HG03575 (cell line): ENCODE data around the gene FBXW2.
"Not testable (repeated sequence)": the region's sequence is repeated elsewhere in the genome, so short reads cannot be mapped to it uniquely, and the experiment has no call there.

Source experiments
- ATAC-seq: cut with Tn5 transposase; IDR thresholded peaks from one replicate; pipeline ENCODE4 v1.9.1; 2021; ENCODE audit not compliant: unreplicated experiment, insufficient number of reproducible peaks, low FRiP score; ENCODE audit errors: extremely low read depth

FBXW2 gene, protein sequence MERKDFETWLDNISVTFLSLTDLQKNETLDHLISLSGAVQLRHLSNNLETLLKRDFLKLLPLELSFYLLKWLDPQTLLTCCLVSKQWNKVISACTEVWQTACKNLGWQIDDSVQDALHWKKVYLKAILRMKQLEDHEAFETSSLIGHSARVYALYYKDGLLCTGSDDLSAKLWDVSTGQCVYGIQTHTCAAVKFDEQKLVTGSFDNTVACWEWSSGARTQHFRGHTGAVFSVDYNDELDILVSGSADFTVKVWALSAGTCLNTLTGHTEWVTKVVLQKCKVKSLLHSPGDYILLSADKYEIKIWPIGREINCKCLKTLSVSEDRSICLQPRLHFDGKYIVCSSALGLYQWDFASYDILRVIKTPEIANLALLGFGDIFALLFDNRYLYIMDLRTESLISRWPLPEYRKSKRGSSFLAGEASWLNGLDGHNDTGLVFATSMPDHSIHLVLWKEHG

DNA sequence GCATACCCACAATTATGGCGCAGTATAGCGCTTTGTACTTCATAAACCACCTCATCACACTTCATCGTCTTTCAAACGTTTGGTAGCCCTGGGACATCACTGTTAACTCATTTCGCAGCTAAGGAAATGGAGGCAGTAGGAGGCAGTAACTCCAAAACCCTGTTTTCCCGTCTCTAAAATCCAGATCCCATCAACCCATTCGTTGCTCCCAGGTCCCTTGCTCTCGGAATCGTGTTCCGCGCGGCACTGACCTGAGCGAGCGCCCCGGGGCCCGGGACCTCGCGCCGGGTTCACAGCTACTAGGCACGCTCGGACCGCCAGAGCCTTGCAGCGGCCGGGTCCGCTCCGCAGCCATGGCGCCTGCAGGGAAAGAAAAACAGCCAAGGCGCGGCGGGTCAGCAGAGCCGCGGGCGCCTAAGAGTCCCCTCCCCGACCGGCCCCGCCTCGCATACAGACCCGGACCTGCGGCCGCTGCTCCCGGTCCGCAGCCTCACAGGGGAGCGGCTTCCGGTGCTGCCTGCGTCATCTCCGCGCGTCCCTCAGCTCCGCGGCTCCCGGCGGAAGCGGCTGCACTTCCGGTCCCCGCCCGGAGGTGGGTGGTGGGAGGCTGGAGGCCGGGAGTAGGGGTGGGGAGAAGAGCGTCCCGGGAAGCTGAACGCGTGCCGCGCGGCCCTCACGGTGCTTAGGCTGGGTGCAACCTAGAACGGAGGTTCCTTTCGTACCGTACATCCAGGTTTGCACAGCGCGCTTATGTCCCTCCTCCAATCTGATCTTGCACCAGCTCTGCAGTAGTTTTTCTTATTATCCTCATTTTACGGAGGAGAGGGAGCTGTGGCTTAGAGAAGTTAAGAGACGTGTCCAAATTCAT is at the start of gene FBXW2:
FBXW2 (minus strand) TSS at position 519 of the 868 bp plus-strand sequence. CDS start 5,158 bp downstream, outside the sequence.
- no peak for ATAC-seq

- ATAC-seq: no peak
These were observed 48.9 kb upstream of the FBXW2 start for GRCh38 chr9:120841930-120842684.

DNA sequence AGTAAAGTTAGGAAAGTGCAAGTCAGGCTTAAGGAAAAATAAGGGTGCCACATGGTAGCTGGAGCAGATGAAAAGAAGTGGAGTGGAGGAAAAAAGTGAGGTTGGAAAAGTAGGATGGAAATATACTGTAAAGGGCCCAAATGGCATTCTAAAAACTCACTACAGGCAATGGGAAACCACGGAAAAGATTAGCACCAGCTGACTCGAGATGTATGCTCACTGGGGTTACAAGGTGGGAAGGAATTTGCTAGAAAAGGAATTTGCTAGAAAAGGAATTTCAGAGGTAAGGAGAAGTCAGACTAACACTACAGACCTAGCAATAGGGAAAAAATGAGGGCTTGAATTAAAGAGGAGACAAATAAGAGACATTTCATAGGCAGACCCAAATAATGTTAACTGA is 45.9 kb upstream of the FBXW2 start:
- no peak for ATAC-seq

DNA sequence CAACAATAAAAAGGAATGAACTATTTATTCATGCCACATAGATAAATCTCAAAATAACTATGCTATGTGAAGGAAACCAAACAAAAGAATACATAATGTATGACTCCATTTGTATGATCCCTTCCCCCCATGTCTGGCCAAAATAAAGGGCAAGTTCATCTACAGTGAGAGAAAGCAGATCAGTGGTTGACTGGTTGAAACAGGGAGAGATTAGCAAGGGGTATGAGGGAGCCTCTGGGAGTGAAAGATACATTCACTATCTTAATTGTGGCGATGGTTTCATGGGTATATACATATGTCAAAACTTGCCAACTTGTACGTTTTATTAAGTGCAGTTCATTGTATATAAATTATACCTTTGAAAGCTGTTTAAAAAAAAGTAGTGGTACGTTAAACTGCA is 44.7 kb upstream of the FBXW2 start:
- no peak for ATAC-seq

DNA sequence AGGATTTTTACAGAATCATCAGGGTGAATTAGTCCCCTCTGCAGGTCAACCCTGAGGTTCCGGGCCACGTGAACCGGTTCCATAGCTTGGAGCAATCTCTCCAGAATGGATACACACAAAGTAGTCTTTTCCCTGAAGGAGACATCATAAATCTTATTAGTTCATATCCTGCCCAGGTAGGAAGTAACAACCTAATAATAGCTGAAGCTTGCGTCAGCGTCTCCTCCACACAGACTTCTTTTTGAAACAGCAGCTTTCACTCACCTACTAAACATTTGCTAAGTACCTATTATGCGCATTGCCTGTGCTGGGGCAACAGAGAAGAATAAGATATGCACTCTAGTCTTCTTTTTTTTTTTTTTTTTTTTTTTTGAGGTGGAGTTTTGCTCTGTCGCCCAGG is 40.1 kb upstream of the FBXW2 start:
- ATAC-seq: no peak

DNA sequence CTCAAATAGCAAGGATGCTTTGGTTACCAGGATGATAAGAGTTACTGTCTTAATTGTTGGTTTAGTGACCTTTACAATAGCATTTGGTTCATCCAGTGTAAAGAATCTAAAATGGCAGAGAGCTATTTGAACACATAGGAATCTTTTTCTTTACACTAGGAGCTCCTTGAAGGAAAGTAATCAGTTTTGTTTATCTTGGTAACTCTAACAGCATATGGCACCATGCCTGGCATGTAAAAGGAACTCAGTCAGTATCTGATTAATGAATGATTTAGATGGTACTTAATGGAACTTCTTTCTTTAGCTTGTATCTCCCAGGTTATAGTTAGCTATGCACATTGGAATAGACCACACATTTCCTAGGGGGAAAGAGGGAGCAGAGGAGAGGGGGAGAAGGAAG is 39.6 kb upstream of the FBXW2 start:
- no peak for ATAC-seq

GRCh38 chr9:120830865-120831264 is 37.6 kb upstream of the FBXW2 start:
- ATAC-seq: no peak

DNA sequence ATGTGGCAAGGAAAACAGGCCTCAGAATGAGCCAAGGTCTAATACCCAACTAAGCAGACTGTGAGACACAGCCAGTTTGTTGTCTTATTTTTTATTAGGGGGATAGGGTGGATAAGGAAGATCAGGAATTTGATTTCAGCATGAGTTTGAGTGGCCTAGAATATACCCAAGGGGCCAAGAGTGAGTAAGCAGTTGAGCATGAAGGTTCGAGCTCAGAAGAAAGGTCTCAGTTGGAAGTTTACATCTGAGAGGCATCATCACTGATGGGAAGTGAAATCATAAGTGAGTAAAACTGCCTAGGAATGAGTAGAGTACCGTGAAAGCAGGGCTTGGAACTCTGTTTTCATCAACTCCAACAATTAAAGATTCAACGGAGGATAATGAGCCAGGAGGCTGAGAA is 36.9 kb upstream of the FBXW2 start:
- ATAC-seq: no peak

- no peak for ATAC-seq
These were observed 36.4 kb upstream of the FBXW2 start for GRCh38 chr9:120829650-120830049.

DNA sequence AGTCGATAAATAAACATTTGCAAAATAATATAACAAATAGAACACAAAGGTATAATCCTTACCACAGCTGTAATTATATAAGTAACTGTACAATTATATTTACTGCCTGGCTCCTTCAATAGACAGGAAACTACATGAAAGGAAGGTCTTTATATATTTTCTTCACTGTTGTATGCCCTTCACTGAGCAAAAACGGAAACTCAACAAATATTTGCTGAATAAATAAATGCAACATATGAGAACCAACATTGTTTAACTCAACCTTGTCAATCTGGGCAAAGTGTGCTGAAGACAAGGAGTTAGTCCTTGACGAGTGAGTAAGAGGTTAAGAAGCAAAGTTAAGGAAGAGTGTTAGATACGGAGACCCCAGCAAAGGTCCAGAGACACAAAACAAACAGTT is 26.9 kb upstream of the FBXW2 start:
- no peak for ATAC-seq

DNA sequence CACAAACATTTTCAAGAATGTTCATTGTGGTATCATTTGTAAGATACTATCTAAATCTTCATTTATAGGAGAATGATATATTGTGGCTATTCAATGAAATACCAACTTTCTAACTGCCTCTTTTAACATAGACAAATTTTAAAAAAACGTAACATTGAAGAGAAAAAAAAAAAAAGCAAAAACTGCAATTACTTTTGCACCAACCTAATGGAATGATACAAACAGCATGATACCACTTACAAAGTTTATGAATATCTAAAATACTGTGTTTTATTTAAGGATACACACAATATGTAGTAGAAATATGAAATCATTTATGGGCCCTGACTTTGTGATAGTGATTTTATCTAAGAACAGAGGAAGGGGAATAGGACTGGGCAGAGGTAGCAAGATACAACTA is 25.4 kb upstream of the FBXW2 start:
- ATAC-seq: no peak

GRCh38 chr9:120815075-120815474 is 21.9 kb upstream of the FBXW2 start:
- ATAC-seq: no peak

DNA sequence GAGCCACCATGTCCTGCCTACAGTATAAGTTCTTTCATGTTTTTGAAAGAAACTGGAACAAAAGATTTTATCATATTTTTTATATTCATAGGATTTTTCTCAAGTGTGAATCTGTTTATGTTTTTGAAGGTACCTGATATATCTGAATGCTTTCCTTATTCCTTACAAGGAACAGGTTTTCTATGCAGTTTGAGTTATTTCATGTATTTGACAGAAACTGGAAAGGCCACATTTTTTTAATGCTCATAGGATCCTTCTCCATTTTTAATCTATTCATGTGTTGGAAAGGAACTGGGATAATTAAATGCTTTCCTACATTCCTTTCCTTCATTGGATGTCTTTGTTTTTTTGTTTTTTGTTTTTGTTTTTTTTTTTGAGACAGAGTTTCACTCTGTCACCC is 15.7 kb upstream of the FBXW2 start:
- no peak for ATAC-seq

- ATAC-seq: no peak
These were observed 14.6 kb upstream of the FBXW2 start for GRCh38 chr9:120807607-120808379.

- ATAC-seq: not testable (repeated sequence)
These were observed 11.7 kb upstream of the FBXW2 start for GRCh38 chr9:120804784-120805363.

DNA sequence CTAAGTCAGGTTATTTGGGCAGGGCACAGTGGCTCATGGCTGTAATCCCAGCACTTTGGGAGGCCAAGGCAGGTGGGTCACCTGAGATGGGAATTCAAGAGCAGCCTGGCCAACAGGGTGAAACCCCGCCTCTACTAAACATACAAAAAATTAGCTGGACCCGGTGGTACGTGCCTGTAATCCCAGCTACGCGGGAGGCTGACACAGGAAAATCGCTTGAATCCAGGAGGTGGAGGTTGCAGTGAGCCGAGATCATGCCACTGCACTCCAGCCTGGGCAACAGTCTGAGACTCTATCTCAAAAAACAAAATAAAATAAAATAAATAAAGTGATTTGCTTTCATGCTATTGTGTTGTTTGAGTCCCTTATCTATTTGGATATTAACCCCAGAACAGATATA is 8.2 kb upstream of the FBXW2 start:
- ATAC-seq: no peak

DNA sequence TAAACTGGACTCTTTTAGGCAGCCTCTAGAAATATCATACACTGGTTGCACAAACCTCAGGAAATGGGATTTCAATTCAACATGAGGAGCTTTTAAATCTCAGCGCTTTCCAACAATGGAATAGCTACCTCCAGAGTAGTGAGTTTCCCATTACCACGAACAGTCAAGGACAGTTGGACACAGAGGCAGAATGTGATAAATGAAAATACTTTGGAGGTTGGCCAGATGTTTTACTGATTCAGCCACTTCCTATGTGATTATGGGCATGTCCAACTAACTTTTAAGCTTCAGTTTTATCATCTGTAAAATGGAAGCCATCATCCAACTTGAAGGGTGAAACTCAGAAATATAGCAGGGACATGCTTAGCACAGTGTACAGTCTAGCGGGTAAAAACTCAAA is 2.1 kb downstream of the FBXW2 start:
- ATAC-seq: no peak

- ATAC-seq: no peak
These were observed 5.3 kb downstream of the FBXW2 start for GRCh38 chr9:120787933-120788332.
